Fibroblast of lung (primary cell): ENCODE measurements around the gene PPP1R18. TPM values are rescaled to one million over a fixed set of nuclear protein-coding genes. Genes with fewer than 3 reads are reported as not detected.

Source experiments
- DNase-seq, 2 donors: peaks; one replicate each; pipeline versions ENCODE4 v3.0.0 to v3.0.0-alpha.2; 2010; ENCODE audit warnings: low read depth in 2 of 2
- H2AFZ ChIP-seq: 2 replicates; pipeline ENCODE4 v1.5.1; 2012; ENCODE audit warnings: low read length, control low read depth, inconsistent platforms
- H3K27ac ChIP-seq: 2 replicates; pipeline ENCODE4 v1.5.1; 2011; ENCODE audit warnings: low read length, control low read depth; ENCODE audit not compliant: insufficient read depth
- H3K27me3 ChIP-seq: 2 replicates; pipeline ENCODE4 v1.5.1; 2011; ENCODE audit warnings: mild to moderate bottlenecking, low read length; ENCODE audit not compliant: control insufficient read depth, insufficient read depth
- H3K36me3 ChIP-seq: 2 replicates; pipeline ENCODE4 v1.5.1; 2011; ENCODE audit warnings: low read length; ENCODE audit not compliant: control insufficient read depth, insufficient read depth
- H3K4me1 ChIP-seq: 2 replicates; pipeline ENCODE4 v1.5.1; 2011; ENCODE audit warnings: low read length; ENCODE audit not compliant: control insufficient read depth, insufficient read depth; ENCODE audit errors: extremely low read depth
- H3K4me2 ChIP-seq: 2 replicates; pipeline ENCODE4 v1.5.1; 2011; ENCODE audit warnings: low read length, control low read depth; ENCODE audit not compliant: insufficient read depth; ENCODE audit errors: extremely low read depth
- H3K4me3 ChIP-seq, 4 experiments: fragments of 200-600 bp in 1 of 4; sonication (generic) in 1 of 4; replicated peaks in 1 of 4; 2 replicates each; pipeline ENCODE4 v1.5.1; 2011 to 2016; ENCODE audit warnings: low read length in 4 of 4, low read depth in 3 of 4, mild to moderate bottlenecking in 3 of 4, control low read depth in 2 of 4, inconsistent platforms in 1 of 4, mixed read lengths in 1 of 4; ENCODE audit not compliant: insufficient read depth in 1 of 4; ENCODE audit errors: control extremely low read depth in 1 of 4
- H3K79me2 ChIP-seq: 2 replicates; pipeline ENCODE4 v1.5.1; 2012; ENCODE audit warnings: mild to moderate bottlenecking, low read length, inconsistent platforms; ENCODE audit not compliant: control insufficient read depth, insufficient read depth
- H3K9ac ChIP-seq: 2 replicates; pipeline ENCODE4 v1.5.1; 2011; ENCODE audit warnings: mild to moderate bottlenecking, low read length, control low read depth; ENCODE audit not compliant: insufficient read depth
- H3K9me3 ChIP-seq: 2 replicates; pipeline ENCODE4 v1.5.1; 2012; ENCODE audit warnings: low read depth, low read length; ENCODE audit not compliant: control insufficient read depth, insufficient read depth
- H4K20me1 ChIP-seq: 2 replicates; pipeline ENCODE4 v1.5.1; 2011; ENCODE audit warnings: low read length; ENCODE audit not compliant: control insufficient read depth, insufficient read depth; ENCODE audit errors: extremely low read depth
- EZH2 ChIP-seq: IDR thresholded peaks from 2 replicates; pipeline ENCODE4 v1.5.1; 2012; ENCODE audit warnings: low read length, control low read depth, mild to moderate bottlenecking; ENCODE audit errors: missing control alignments
- polyA plus RNA-seq, 2 donors: library from polyadenylated mRNA; depleted of rRNA in 1 of 2; stranded (reverse) in 1 of 2; unstranded in 1 of 2; fragments of >200 nt; gene quantifications; 2 replicates each; pipeline ENCODE4 v1.2.1, GENCODE V29; 2011 to 2012; ENCODE audit warnings: missing spikeins in 1 of 2
- total RNA-seq: library from RNA; depleted of rRNA; stranded (reverse); fragments of >200 nt; gene quantifications from 2 replicates; pipeline ENCODE4 v1.2.1, GENCODE V29; 2014
- TF ChIP-seq, protein P1 (sequence below), 2 donors: IDR thresholded peaks in 1 of 2; conservative IDR thresholded peaks in 1 of 2; 1 replicate in 1 of 2; 2 replicates in 1 of 2; pipeline ENCODE4 v1.5.1; 2011 to 2012; ENCODE audit warnings: low read length in 2 of 2, control low read depth in 1 of 2, inconsistent platforms in 1 of 2, low read depth in 1 of 2, mild to moderate bottlenecking in 1 of 2

PPP1R18 gene
- total and polyA plus RNA-seq, 2 donors (not counting 1 experiment from before 2014, with no cell fraction given) = 63.4 to 92.6 TPM

DNA sequence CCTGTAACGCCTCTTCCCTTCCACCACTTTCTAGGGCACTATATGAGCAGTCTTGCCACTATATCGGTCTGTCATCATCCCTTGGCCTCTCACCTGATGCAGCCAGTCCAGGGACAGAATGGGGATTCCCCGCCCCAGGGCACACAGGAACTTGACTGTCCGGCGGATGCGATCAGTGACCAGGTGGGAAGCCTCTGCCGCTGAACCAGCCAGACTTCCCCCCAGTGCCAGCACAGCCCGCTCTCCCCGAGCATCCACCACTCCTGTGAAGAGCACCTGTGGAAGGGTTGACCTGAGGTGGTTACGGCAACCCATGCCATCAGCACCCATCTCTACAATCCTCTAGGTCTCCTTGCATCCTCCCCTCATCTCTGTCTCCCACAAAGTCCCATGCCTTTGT, 16.6 kb upstream of the PPP1R18 start:
- H3K9me3 ChIP-seq = no peaks in the 10 kb centered on the region
- no peak overlapping the region for H3K4me3 ChIP-seq
- DNase-seq = no peak
- no peak overlapping the region for H3K27ac ChIP-seq
- no peaks in the 10 kb centered on the region for H4K20me1 ChIP-seq
- H3K4me2 ChIP-seq = no peak overlapping the region
- no peaks in the 10 kb centered on the region for H3K27me3 ChIP-seq
- H3K9ac ChIP-seq = no peak overlapping the region
- no peaks in the 10 kb centered on the region for H3K79me2 ChIP-seq
- peaks cover 3% of the 10 kb centered on the region for H3K36me3 ChIP-seq
- TF ChIP-seq EZH2 = no peak
- TF ChIP-seq, protein P1, sequence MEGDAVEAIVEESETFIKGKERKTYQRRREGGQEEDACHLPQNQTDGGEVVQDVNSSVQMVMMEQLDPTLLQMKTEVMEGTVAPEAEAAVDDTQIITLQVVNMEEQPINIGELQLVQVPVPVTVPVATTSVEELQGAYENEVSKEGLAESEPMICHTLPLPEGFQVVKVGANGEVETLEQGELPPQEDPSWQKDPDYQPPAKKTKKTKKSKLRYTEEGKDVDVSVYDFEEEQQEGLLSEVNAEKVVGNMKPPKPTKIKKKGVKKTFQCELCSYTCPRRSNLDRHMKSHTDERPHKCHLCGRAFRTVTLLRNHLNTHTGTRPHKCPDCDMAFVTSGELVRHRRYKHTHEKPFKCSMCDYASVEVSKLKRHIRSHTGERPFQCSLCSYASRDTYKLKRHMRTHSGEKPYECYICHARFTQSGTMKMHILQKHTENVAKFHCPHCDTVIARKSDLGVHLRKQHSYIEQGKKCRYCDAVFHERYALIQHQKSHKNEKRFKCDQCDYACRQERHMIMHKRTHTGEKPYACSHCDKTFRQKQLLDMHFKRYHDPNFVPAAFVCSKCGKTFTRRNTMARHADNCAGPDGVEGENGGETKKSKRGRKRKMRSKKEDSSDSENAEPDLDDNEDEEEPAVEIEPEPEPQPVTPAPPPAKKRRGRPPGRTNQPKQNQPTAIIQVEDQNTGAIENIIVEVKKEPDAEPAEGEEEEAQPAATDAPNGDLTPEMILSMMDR (conservative IDR thresholded peaks at IDR 0.05 in 1 of 2, IDR thresholded peaks at IDR 0.05 in 1 of 2; ENCODE audit: low read depth in 1 of 2, low read length in 2 of 2) = no peak
- H2AFZ ChIP-seq = no peak overlapping the region
- no peaks in the 10 kb centered on the region for H3K4me1 ChIP-seq

DNA sequence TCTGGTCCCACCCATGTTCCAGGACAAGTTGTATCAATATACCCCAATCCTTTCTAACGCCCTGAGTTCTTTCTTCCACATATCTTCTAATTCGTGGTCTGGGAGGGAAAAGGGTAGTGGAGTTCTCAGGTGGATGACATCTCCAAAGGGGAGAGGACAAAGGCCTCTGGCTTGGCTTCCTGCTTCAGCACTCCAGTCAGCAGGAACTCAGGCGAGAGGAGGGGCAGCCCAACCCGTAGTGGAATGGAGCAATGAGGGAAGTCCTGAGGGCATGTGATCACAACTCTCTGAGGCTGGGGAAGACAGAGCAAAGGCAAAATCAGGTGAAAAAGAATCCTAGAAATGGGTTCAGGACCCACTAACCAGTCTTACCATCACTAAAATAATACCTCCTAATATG, 13.9 kb upstream of the PPP1R18 start:
- Histone ChIP-seq H3K4me1 (peaks cover 1% of the 10 kb centered on the region), H3K9ac (no peak overlapping the region), H2AFZ (no peak overlapping the region), H3K4me2 (no peak overlapping the region), H3K36me3 (peaks cover 3% of the 10 kb centered on the region), H3K27me3 (no peaks in the 10 kb centered on the region), H4K20me1 (no peaks in the 10 kb centered on the region), H3K9me3 (no peaks in the 10 kb centered on the region), H3K27ac (no peak overlapping the region), H3K4me3 (no peak overlapping the region), H3K79me2 (no peaks in the 10 kb centered on the region)
- TF ChIP-seq EZH2 = no peak
- TF ChIP-seq, protein P1 (conservative IDR thresholded peaks at IDR 0.05 in 1 of 2, IDR thresholded peaks at IDR 0.05 in 1 of 2; ENCODE audit: low read depth in 1 of 2, low read length in 2 of 2) = no peak
- DNase-seq = no peak

DNA sequence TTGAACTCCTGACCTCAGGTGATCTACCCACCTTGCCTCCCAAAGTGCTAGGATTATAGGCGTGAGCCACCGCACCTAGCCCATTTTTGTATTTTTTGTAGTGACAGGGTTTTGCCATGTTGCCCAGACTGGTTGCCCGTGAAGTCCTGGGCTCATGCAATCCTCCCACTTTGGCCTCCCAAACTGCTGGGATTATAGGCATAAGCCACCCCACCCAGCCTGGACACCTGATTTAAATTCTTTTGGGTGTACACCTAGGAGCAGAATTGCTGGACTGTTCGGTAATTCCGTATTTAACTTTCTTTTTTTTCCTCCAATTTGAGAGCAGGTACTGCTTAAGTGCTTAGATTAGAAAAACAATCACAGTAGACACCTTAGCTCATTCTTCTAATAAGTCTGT, 10.0 kb upstream of the PPP1R18 start:
- Histone ChIP-seq H3K27ac (no peak overlapping the region), H3K4me1 (peaks cover 5% of the 10 kb centered on the region), H3K4me3 (no peak overlapping the region), H4K20me1 (no peaks in the 10 kb centered on the region), H3K36me3 (peaks cover 3% of the 10 kb centered on the region), H2AFZ (no peak overlapping the region), H3K9me3 (no peaks in the 10 kb centered on the region), H3K27me3 (no peaks in the 10 kb centered on the region), H3K4me2 (no peak overlapping the region), H3K79me2 (no peaks in the 10 kb centered on the region), H3K9ac (no peak overlapping the region)
- TF ChIP-seq, protein P1 (conservative IDR thresholded peaks at IDR 0.05 in 1 of 2, IDR thresholded peaks at IDR 0.05 in 1 of 2; ENCODE audit: low read depth in 1 of 2, low read length in 2 of 2) = no peak
- no peak for TF ChIP-seq EZH2
- DNase-seq = no peak
